Large intestine (tissue), 1 donor: Measurements from ENCODE around the gene CALM1. TPM values are rescaled to one million over a fixed set of nuclear protein-coding genes. Genes with fewer than 3 reads are reported as not detected.

Source experiments
- polyA plus RNA-seq: library from polyadenylated mRNA; unstranded; fragments of 120-200 nt; gene quantifications from one replicate; pipeline ENCODE4 v1.2.1, GENCODE V29; 2013

CALM1 gene
- polyA plus RNA-seq, 1 donor = 613 TPM

Other genes with a start within 250 kb of the CALM1 start
- 135 TPM for gene PSMC1, start 140.5 kb upstream of the CALM1 start, polyA plus RNA-seq
- gene NRDE2, start 65.1 kb upstream of the CALM1 start, polyA plus RNA-seq = 15.8 TPM